OCI-M1 (cell line): Measurements from ENCODE around the gene PITPNC1.
"Not testable (repeated sequence)": the region's sequence is repeated elsewhere in the genome, so short reads cannot be mapped to it uniquely, and the experiment has no call there.

Experiments
- DNase-seq: peaks from one replicate; lab custom pipeline; 2025; lab: John Stamatoyannopoulos, UW

Gene PITPNC1

GRCh38 chr17:67461228-67461780 lies 84.2 kb downstream of the PITPNC1 start:
- no peak for DNase-seq

- no peak for DNase-seq
Measured at GRCh38 chr17:67461876-67462275, 84.8 kb downstream of the PITPNC1 start.

DNA sequence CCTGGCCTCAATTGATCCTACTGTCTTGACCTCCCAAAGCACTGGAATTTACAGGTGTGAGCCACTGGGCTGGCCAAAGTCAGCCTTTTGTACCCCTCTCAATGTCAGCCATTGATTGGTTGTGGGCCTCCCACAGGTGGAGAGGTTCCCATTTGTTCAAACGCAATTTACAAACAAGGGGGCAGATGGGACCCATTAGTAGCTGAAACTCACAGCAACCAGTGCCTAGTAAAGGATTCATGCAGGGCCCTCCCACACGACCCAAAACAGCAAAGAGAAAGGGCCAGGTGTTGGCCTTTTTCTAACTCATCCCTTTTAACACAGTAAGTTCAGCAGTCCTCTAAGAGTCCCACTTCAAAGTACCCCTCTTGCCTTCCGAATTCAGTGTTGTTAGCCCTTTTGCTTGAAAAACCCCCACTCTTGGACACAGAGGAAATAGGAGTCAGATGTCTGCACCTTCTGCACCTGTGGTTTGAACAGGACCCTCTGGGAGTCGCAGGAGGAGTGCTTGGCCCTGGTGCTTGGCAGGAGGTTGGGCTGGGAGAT lies 89.2 kb downstream of the PITPNC1 start:
- DNase-seq = no peak

DNA sequence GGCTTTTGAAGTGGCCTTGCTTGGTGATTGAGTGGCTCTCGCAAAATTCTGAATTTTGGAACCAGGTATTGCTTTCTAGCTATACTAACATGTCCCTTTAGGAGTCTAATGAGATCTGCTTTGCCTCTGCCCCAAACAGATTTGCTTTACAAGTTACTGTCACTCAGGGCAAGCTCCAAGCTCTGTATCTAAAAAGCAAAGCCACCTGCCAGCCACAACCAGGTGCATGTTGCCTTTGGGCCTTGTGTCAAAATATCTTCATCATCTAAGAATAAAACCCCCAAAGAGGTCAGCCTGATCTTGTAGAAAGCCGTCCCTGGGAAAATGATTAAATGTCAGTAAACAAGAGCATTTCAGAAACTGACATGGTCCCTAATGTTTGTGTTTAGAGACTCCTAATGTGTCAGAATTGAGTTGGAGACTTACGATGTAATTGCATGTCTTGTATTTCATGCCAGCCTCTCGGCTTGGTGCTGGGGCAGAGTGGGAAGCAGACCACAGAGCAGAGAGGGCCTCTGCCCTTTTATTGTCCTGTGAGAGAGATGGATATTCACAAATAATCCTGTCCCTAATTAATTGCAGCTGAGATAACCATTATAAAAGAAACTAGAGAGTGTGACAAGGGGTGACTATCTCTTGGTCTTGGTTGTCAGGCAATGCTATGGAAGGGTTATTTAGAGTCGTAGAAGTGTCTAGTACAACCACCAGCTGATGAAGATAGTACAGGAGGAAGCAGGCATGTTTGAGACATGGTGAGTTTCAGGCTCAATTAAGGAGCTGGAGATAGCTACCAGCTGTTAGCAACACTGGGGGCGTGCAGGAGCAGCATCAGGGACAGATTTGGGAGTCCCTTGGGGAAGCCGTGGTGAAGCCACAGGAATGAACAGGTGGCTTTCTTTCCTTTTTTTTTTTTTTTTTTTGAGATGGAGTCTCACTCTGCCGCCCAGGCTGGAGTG lies 90.7 kb downstream of the PITPNC1 start:
- peak; percentile 3 for DNase-seq

DNA sequence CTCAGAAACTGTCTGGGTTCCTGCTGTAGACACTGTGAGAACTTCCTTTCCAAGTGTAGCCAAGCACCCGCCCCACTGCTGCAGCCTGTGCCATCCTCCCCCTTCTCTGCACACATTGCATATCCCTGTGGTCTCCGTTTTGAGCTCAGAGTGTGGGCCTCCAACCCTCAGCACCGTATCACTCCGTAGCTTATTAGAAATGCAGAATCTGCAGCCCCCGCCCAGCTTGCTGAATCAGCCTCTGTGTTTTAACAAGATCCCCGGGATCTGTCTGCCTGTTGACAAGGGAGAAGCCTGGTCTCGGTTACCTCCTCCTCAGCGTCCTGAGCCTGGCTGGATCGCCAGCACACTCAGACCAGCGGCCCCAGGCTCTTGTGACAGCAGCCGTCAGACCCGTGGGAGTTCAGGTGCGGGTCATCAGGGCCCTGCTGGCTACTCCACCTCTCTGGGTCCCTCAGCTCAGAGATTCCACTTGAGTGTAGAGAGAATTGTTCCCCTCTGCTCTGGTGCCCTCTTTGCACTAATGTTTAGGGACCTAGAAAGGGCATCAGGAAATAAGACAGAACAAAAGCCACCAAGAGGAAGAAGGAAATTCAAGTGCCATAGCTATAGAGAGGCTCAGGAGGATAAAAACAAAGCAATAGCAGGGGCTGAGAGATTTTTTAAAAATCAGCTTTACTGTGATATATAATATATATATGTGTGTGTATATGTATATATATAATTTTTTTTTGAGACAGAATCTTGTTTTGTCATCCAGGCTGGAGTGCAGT lies 92.3 kb downstream of the PITPNC1 start:
- DNase-seq = peak; percentile 5

- no peak for DNase-seq
Measured at GRCh38 chr17:67470163-67470562, 93.1 kb downstream of the PITPNC1 start.

DNA sequence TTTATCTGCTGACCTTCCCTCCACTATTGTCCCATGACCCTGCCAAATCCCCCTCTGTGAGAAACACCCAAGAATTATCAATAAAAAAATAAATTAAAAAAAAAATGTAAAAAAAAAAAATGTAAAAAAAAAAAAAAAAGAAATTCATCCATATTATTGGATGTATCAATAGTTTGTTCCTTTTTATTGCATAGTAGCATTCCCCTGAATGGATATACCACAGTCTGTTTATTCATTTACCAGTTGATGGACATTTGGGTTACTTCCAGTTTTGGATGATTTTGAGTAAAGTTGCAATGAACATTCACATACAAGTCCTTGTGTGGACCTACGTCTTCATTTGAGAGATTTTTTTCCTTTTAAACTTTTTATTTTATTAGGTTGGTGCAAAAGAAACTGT lies 94.0 kb downstream of the PITPNC1 start:
- no peak for DNase-seq

- not testable (repeated sequence) for DNase-seq
Measured at GRCh38 chr17:67472606-67473005, 95.5 kb downstream of the PITPNC1 start.

DNA sequence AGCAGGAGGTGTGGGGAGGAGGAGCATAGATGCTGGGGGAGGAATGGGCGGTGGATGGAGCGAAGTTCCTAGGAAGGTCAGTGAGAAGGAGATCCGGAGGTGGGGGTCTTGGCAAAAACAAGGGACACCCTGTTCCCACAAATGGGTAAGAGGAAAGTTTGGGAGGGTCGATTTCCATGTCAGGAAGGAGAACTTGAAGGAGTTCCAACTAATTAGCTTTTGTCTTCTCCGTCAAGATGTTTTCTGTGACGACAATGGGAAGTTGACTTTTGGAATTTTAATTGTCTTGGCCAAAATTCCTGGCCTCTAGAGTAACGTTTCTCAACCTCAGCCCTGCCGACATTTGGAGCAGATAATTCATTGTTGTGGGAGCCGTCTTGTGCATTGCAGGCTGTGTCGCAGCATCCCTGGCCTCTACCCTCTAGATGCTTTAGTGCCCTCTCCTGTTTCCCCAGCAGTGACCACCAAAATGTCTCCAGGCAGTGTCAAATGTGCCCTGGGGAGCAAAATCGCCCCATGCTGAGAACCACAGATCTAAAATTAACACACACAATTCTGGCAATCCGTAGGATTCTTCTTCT lies 97.1 kb downstream of the PITPNC1 start:
- no peak for DNase-seq

DNA sequence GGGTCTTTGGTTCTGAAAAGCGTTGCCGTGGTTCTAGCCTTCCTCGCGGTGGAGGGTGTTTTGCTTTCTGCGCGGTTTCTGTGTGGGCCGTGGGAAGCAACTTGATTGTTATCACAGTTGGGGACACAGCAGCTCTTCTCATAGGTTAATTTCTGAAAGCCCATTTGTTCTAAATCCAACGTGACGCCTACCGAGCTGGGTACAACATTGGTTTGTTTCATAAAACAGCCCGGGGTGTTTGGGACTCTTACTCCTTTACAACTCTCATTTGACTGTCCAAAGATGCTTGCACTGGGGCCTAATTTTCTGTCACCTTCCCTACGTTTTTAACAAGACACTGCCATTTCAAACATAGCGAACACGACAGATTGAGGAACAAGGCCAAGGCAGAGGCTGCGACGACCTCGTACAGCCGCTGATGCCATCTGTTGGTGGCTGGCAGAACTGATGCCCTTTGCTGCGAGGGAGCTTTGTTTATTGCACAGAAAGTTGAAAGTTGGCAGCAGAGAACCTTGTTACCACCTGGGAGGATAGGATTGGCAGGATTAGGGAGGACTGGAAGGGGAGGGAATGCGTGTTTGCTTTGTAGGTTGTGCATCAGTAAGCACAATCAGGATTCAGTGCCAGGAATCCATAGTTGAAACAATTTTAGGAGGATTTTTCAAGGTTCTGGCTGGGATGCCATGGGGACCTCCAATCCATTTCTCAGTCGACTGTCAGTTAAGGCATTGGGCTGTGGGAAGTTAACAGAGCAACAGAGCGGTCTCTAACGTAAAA lies 98.3 kb downstream of the PITPNC1 start:
- DNase-seq = peak; percentile 83

DNA sequence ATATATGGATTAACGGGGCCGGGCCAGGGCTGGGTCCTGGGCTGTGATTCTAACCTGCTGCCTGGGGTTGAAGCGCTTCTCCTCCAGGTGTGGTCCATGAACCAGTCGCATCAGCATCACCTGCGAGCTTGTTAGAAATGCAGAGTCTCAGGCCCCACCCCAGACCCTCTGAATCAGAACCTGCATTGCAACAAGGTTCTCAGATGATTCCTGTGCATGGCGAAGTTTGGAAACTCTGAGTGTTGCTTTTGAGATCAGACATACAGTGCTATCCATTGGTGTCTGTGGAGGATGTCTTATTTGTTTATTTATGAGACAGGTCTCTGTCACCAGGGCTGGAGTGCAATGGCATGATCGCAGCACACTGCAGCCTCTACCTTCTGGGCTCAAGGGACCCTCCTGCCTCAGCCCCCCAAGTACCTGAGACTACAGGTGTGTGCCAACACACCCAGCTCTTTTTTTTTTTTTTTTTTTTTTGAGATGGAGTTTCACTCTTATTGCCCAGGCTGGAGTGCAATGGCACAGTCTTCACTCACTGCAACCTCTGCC lies 99.8 kb downstream of the PITPNC1 start:
- no peak for DNase-seq

DNA sequence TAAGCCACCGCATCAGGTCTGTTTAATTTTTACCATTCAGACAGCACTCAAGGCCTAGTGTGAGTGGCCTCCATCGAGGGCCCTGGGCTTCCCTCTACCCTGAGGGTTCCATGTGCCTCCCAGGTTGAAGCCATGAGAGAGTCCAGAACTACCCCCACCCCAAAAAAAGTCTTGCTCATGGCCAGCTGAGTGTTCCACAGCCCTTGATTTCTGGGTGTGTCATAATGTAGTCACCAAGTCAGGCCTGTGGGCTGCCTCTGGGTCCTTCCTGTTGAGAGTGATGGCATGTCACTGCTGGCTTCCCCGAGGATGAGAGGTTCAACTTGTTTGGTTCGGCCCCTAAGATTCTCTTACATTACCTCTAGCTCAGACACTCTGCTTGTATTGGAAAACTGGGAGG lies 100.6 kb downstream of the PITPNC1 start:
- no peak for DNase-seq

- no peak for DNase-seq
Measured at GRCh38 chr17:67478401-67479041, 101.4 kb downstream of the PITPNC1 start.

GRCh38 chr17:67479148-67479547 lies 102.1 kb downstream of the PITPNC1 start:
- DNase-seq = no peak

GRCh38 chr17:67480959-67481358 lies 103.9 kb downstream of the PITPNC1 start:
- DNase-seq = not testable (repeated sequence)

GRCh38 chr17:67481808-67482207 lies 104.7 kb downstream of the PITPNC1 start:
- DNase-seq = no peak

DNA sequence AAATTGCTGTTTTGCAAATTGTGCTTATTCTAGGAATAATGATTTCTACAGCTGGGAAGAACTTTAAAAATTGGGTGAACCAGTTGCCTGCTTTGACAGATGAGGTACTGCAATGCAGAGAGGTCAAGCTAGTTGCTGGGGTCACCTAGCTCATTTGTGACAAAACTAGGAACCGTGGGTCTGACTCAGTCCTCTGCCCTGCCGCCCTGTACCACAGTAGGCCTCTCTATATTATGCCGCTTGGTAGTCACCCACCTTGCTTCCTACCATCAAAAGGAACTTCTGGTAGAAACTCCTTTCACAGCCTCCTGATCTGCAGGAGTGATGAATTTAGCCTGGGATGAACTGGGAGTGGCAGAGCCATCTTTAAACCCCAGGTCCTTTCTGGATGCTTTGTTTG lies 105.7 kb downstream of the PITPNC1 start:
- DNase-seq = no peak

DNA sequence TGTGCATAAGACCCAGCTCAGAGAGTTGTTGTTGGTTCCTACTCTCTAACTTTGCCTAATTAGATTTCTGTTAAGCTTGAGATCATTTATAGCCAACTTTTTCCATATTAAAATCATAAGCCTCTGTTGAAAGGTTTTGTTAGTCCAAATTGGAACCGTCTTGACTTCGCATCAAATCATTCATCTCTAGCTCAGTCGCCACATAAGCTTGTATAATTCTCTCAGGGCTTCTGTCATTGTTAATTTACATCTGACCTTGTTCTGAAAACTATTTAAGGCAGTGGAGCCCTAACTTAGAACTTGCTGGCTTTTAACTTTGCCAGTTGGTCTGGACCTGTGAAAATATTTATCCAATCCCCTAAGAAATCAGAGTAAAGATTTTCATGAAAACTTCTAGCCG lies 107.2 kb downstream of the PITPNC1 start:
- no peak for DNase-seq

GRCh38 chr17:67485666-67486065 lies 108.6 kb downstream of the PITPNC1 start:
- DNase-seq = no peak

DNA sequence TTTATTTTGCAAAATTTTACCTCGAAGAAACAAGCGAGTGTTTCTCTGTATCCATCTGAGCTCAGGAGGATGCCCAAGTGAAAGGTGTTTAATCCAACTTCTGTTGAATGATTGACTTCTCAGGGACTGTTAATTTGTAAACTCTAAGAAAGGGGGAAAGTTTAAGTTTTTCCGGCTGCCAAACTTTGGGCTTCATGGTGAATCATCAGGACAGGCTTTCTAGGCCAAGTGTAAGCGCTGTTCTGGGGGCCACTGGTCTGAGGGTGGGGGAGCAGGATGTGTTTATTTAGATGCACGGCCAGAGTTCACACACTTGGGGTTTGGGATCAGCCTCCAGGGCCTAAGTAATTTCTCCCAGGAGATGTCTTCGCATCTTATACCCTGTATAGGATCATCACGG lies 110.4 kb downstream of the PITPNC1 start:
- no peak for DNase-seq
